NOMO-1 treated with dmso at 0.1 percent for 144 hours (cell line): ENCODE measurements around the gene MMP24.
"Not testable (repeated sequence)": the region's sequence is repeated elsewhere in the genome, so short reads cannot be mapped to it uniquely, and the experiment has no call there.

Experiments used
- DNase-seq: peaks from one replicate; lab custom pipeline; 2025; ENCODE audit not compliant: unreplicated experiment; lab: John Stamatoyannopoulos, UW

MMP24 gene

GRCh38 chr20:35226126-35226883 lies at the start of gene MMP24:
Gene MMP24 (plus strand): TSS chr20:35226690. CDS start chr20:35226739, 49 bp downstream.
- DNase-seq: no peak

GRCh38 chr20:35179292-35180212 lies 46.9 kb upstream of the MMP24 start:
- DNase-seq: no peak

- no peak for DNase-seq
Observed at GRCh38 chr20:35180266-35180665, 46.2 kb upstream of the MMP24 start.

GRCh38 chr20:35181731-35182130 lies 44.8 kb upstream of the MMP24 start:
- DNase-seq: no peak

- DNase-seq: not testable (repeated sequence)
Observed at GRCh38 chr20:35186691-35187289, 39.7 kb upstream of the MMP24 start.

GRCh38 chr20:35187584-35188190 lies 38.8 kb upstream of the MMP24 start:
- DNase-seq: no peak

- not testable (repeated sequence) for DNase-seq
Observed at GRCh38 chr20:35189223-35189622, 37.3 kb upstream of the MMP24 start.

- DNase-seq: no peak
Observed at GRCh38 chr20:35190556-35190955, 35.9 kb upstream of the MMP24 start.

GRCh38 chr20:35191419-35192117 lies 34.9 kb upstream of the MMP24 start:
- DNase-seq: no peak

- DNase-seq: no peak
Observed at GRCh38 chr20:35192118-35192872, 34.2 kb upstream of the MMP24 start.

GRCh38 chr20:35193031-35193791 lies 33.3 kb upstream of the MMP24 start:
- DNase-seq: not testable (repeated sequence)

- DNase-seq: no peak
Observed at GRCh38 chr20:35196313-35196712, 30.2 kb upstream of the MMP24 start.

- DNase-seq: no peak
Observed at GRCh38 chr20:35199740-35200139, 26.8 kb upstream of the MMP24 start.

GRCh38 chr20:35200267-35200666 lies 26.2 kb upstream of the MMP24 start:
- DNase-seq: no peak

GRCh38 chr20:35201467-35201866 lies 25.0 kb upstream of the MMP24 start:
- DNase-seq: not testable (repeated sequence)

GRCh38 chr20:35206802-35207201 lies 19.7 kb upstream of the MMP24 start:
- DNase-seq: no peak

- peak; percentile 16 for DNase-seq
Observed at GRCh38 chr20:35207950-35208611, 18.4 kb upstream of the MMP24 start.
